Nephron (organoid): Measurements from ENCODE around the gene FBXL7.

Source experiments
- H3K27ac Mint-ChIP-seq, 3 experiments: 2 replicates each; pipeline ENCODE4 v1.8.0; 2020; ENCODE audit warnings: mixed read lengths in 3 of 3, mild to moderate bottlenecking in 2 of 3, moderate library complexity in 1 of 3
- H3K27me3 Mint-ChIP-seq: 2 replicates; pipeline ENCODE4 v1.8.0; 2021; ENCODE audit warnings: low read depth, mild to moderate bottlenecking, moderate library complexity, mixed read lengths
- H3K36me3 Mint-ChIP-seq: 2 replicates; pipeline ENCODE4 v1.8.0; 2020; ENCODE audit warnings: low read depth, mixed read lengths
- H3K4me1 Mint-ChIP-seq: 2 replicates; pipeline ENCODE4 v1.8.0; 2020; ENCODE audit warnings: mixed read lengths
- H3K4me3 Mint-ChIP-seq, 3 experiments: 2 replicates each; pipeline ENCODE4 v1.8.0; 2020; ENCODE audit warnings: mild to moderate bottlenecking in 3 of 3, mixed read lengths in 3 of 3, moderate library complexity in 2 of 3
- H3K9me3 Mint-ChIP-seq: 2 replicates; pipeline ENCODE4 v1.8.0; 2020; ENCODE audit warnings: mixed read lengths
- CTCF ChIP-seq, 3 experiments: fragments of 200-600 bp; sonication (generic); IDR thresholded peaks; one replicate each; pipeline ENCODE4 v1.5.0; 2021; ENCODE audit warnings: antibody characterized with exemption in 3 of 3; ENCODE audit not compliant: unreplicated experiment in 3 of 3

FBXL7 gene

GRCh38 chr5:15585128-15585527 is 85.1 kb downstream of the FBXL7 start:
- Mint-ChIP-seq H3K27me3 (no peaks in the 10 kb centered on the region), H3K27ac (no peak overlapping the region), H3K36me3 (peaks cover 62% of the 10 kb centered on the region), H3K4me1 (peaks cover 23% of the 10 kb centered on the region), H3K9me3 (peaks cover 15% of the 10 kb centered on the region), H3K4me3 (no peak overlapping the region)
- TF ChIP-seq CTCF (IDR thresholded peaks at IDR 0.05; ENCODE audit: unreplicated experiment in 3 of 3), result no peak

GRCh38 chr5:15585841-15586591 is 86.0 kb downstream of the FBXL7 start:
- Mint-ChIP-seq H3K27ac (peak overlapping the region; percentile 17 to 74 (median 37)), H3K36me3 (peaks cover 60% of the 10 kb centered on the region), H3K27me3 (no peaks in the 10 kb centered on the region), H3K4me3 (no peak overlapping the region), H3K4me1 (peaks cover 28% of the 10 kb centered on the region), H3K9me3 (peaks cover 15% of the 10 kb centered on the region)
- no peak for TF ChIP-seq CTCF (IDR thresholded peaks at IDR 0.05; ENCODE audit: unreplicated experiment in 3 of 3)

- Mint-ChIP-seq H3K36me3 (peaks cover 41% of the 10 kb centered on the region), H3K9me3 (peaks cover 10% of the 10 kb centered on the region), H3K27ac (peak overlapping the region in 1 of 3 experiments; percentile 57), H3K4me3 (no peak overlapping the region), H3K27me3 (no peaks in the 10 kb centered on the region), H3K4me1 (peaks cover 38% of the 10 kb centered on the region)
- no peak for TF ChIP-seq CTCF (IDR thresholded peaks at IDR 0.05; ENCODE audit: unreplicated experiment in 3 of 3)
Observed at GRCh38 chr5:15587916-15588315, 87.9 kb downstream of the FBXL7 start.

- Mint-ChIP-seq H3K4me1 (peaks cover 41% of the 10 kb centered on the region), H3K4me3 (no peak overlapping the region), H3K27me3 (no peaks in the 10 kb centered on the region), H3K9me3 (peaks cover 2% of the 10 kb centered on the region), H3K36me3 (peaks cover 21% of the 10 kb centered on the region), H3K27ac (peak overlapping the region in 1 of 3 experiments; percentile 6)
- no peak for TF ChIP-seq CTCF (IDR thresholded peaks at IDR 0.05; ENCODE audit: unreplicated experiment in 3 of 3)
Observed at GRCh38 chr5:15592728-15593127, 92.7 kb downstream of the FBXL7 start.

GRCh38 chr5:15594977-15595568 is 95.1 kb downstream of the FBXL7 start:
- Mint-ChIP-seq H3K9me3 (no peaks in the 10 kb centered on the region), H3K4me1 (peaks cover 48% of the 10 kb centered on the region), H3K27ac (peak overlapping the region; percentile 8 to 54 (median 40)), H3K27me3 (no peaks in the 10 kb centered on the region), H3K4me3 (no peak overlapping the region), H3K36me3 (peaks cover 10% of the 10 kb centered on the region)
- TF ChIP-seq CTCF (IDR thresholded peaks at IDR 0.05; ENCODE audit: unreplicated experiment in 3 of 3), result no peak
